Prostate gland (tissue), 2 donors: ENCODE results near the gene CARS2. TPM values are rescaled to one million over a fixed set of nuclear protein-coding genes. Genes with fewer than 3 reads are reported as not detected.

Experiments used
- DNase-seq: peaks from one replicate; pipeline ENCODE4 v3.0.0-alpha.2; 2019; ENCODE audit warnings: low spot score
- H3K27ac ChIP-seq, 2 donors: fragments of 200-600 bp; sonication (generic); 2 replicates each; pipeline ENCODE4 v1.5.1; 2017 to 2019
- H3K27me3 ChIP-seq: fragments of 200-600 bp; sonication (generic); replicated peaks from 2 replicates; pipeline ENCODE4 v1.5.1; 2019; ENCODE audit not compliant: insufficient read depth
- H3K36me3 ChIP-seq, 2 donors: fragments of 200-600 bp; sonication (generic); 1 replicate in 1 of 2; 2 replicates in 1 of 2; pipeline versions ENCODE4 v1.5.1 to v1.8.1; 2017 to 2019
- H3K4me1 ChIP-seq: fragments of 200-600 bp; sonication (generic); replicated peaks from 2 replicates; pipeline ENCODE4 v1.5.1; 2019
- H3K4me3 ChIP-seq, 2 donors: fragments of 200-600 bp; sonication (generic); 2 replicates each; pipeline ENCODE4 v1.5.1; 2017 to 2019
- H3K9me3 ChIP-seq: fragments of 200-600 bp; sonication (generic); 2 replicates; pipeline ENCODE4 v1.5.1; 2017
- POLR2A ChIP-seq: fragments of 450-650 bp; IDR thresholded peaks from one replicate; pipeline ENCODE4 v1.6.1; 2016; ENCODE audit warnings: antibody characterized with exemption, mild to moderate bottlenecking
- POLR2AphosphoS5 ChIP-seq: sonication (generic); formaldehyde crosslinking; IDR thresholded peaks from one replicate; pipeline ENCODE4 v1.6.1; 2017; ENCODE audit warnings: antibody characterized with exemption
- WGBS: methylation state at CpG from one replicate; pipeline ENCODE4 v1.1.5; 2018; 5-methylcytosine and 5-hydroxymethylcytosine counted together
- intact Hi-C: fragments of 100-400 bp; cut with DNase I; formaldehyde crosslinking; loops from one replicate; pipeline ENCODE4 v1.14.2; 2022
- total RNA-seq, 2 donors: library from RNA; depleted of rRNA; stranded (reverse); fragments of >200 nt; gene quantifications; one replicate each; pipeline ENCODE4 v1.1.0, GENCODE V29; 2016
- TF ChIP-seq, protein P1 (sequence below), 4 experiments: fragments of 200-600 bp in 2 of 4; fragments of 450-650 bp in 2 of 4; sonication (generic) in 2 of 4; IDR thresholded peaks; 1 replicate in 3 of 4; 2 replicates in 1 of 4; pipeline ENCODE4 v1.5.1; 2016 to 2019; ENCODE audit warnings: antibody characterized with exemption in 4 of 4, mild to moderate bottlenecking in 2 of 4, moderate library complexity in 2 of 4

CARS2 gene
- total RNA-seq, 2 donors from 2014 or later = 40.5 to 85.5 TPM

DNA sequence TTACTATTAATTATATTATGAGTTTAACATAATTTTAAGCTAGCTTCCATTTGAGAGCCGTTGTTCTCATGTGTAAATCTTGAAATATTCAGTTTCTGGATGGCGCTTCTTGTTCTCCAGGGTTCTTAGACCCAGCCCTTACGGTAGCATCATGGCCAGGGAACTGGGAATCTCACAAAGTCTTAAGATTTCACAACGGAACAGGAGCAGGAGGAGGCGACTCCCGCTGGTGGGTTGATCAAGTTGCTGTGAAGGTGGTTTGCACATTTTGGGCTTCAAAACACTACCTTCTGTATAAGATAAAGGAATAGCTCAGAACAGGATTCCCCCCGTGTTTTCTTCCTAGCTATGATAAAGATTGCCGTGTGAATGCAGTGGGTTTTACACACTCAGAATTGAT, 87.7 kb downstream of the CARS2 start:
- Histone ChIP-seq H3K9me3 (no peaks in the 10 kb centered on the region), H3K27me3 (no peaks in the 10 kb centered on the region), H3K27ac (peak overlapping the region; percentile 86 to 90), H3K4me3 (no peak overlapping the region), H3K36me3 (peaks cover 0 to 3% of the 10 kb centered on the region in 2 donors), H3K4me1 (peaks cover 14% of the 10 kb centered on the region)
- TF ChIP-seq, protein P1, sequence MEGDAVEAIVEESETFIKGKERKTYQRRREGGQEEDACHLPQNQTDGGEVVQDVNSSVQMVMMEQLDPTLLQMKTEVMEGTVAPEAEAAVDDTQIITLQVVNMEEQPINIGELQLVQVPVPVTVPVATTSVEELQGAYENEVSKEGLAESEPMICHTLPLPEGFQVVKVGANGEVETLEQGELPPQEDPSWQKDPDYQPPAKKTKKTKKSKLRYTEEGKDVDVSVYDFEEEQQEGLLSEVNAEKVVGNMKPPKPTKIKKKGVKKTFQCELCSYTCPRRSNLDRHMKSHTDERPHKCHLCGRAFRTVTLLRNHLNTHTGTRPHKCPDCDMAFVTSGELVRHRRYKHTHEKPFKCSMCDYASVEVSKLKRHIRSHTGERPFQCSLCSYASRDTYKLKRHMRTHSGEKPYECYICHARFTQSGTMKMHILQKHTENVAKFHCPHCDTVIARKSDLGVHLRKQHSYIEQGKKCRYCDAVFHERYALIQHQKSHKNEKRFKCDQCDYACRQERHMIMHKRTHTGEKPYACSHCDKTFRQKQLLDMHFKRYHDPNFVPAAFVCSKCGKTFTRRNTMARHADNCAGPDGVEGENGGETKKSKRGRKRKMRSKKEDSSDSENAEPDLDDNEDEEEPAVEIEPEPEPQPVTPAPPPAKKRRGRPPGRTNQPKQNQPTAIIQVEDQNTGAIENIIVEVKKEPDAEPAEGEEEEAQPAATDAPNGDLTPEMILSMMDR (IDR thresholded peaks at IDR 0.05) = no peak
- TF ChIP-seq POLR2AphosphoS5 (no peak), POLR2A (no peak)
- 69% methylated on average over 8 of the region's 8 CpGs for WGBS
- intact Hi-C loops = loop anchor here (5.0 kb wide), 2 partner anchors 56 to 94 kb away; partner anchors contain the start of genes ING1 and RAB20
- DNase-seq = no peak

DNA sequence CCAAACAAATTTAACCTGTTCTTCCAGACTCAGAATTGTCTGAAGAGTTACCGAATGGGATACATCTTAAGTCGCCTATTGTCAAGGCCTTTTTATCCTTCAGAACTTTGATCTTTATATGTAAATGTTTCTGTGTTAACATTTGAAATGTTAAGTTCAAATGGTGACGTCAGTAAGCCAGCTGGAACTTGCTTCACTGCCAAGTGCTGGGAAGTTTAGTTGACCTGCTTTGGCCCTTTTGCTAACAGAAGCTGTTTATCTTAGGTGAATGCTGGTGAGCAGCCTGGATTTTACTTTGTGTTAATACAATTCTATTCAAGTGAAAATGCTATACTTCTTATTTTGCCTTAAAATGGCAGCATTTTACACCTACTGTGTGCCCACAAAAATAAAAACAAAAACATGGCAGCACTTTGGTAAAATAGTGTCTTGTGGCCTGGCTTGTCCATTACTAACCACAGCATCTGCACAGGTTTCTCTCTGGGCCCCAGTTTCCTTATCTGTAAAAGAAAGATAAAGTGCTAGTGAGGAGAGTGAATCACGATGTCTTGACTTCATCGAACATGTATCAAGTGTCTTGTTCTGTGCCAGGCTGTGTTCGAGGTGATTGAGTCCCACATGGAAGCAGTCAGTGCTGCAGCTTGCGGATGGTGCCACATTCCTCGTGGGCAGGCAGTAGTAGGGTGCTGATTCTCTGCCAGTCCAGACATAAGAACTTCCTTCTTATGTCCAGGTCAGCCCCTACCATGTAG, 88.4 kb downstream of the CARS2 start:
- Histone ChIP-seq H3K27me3 (no peaks in the 10 kb centered on the region), H3K36me3 (peaks cover 0 to 1% of the 10 kb centered on the region in 2 donors), H3K27ac (peak overlapping the region; percentile 86 to 90), H3K9me3 (no peaks in the 10 kb centered on the region), H3K4me1 (peaks cover 14% of the 10 kb centered on the region), H3K4me3 (peak overlapping the region in 1 of 2 donors; percentile 96)
- 29% methylated on average over 8 of the region's 8 CpGs for WGBS
- intact Hi-C loops = loop anchor here (5.0 kb wide), 2 partner anchors 55 to 95 kb away; partner anchors contain the start of genes ING1 and RAB20
- no peak for DNase-seq
- TF ChIP-seq POLR2A = no peak
- TF ChIP-seq POLR2AphosphoS5 = peak; percentile 49

DNA sequence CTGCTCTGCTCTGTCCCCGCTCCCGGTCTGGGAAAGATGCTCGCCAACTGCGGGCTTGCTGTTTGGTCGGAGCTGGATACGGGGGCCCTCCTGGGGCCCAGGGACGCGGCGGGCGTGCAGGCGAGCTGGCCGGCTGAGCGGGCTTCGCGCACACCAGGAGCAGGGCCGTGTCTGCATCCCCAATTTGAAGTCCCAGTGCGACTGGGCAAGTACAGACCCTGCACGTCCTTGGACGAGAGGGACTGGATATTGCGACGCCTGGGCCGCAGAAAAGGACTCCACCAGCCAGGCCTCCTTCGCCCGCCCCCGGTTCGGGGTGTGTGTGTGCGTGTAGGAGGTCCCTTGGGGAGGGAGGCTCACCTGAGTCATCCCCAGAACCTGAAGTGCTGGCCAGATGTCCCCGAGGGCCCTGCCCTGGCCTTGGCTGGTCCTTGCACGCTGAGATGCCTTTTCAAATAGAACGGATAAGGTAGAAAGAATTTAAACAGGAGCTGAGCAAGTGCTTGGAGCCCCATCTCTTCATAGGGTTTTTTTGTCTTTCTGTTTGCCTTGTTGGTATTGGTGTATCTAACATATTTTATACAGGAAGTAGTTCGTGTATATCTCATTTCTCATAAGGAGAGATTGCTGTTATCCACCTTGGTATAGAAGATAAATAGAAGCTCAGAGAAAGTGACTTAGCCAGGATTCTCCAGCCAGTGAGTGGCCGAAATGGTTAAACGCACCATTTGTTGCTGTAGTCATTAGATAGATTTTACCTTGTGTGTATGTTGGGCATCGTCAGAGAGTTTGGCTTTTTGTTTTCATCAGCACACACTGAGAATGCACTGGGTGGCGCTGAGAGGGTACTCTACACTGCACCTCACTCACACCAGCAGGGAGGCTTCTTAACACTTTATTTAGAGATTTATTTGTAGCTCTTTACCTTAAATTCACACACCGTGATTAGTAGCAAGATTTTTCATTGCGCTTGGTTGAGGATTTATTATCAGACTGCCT, 89.5 kb downstream of the CARS2 start:
- DNase-seq = no peak
- H3K4me3 ChIP-seq = peak overlapping the region; percentile 92 to 96
- TF ChIP-seq, protein P1 (IDR thresholded peaks at IDR 0.05) = no peak
- TF ChIP-seq POLR2AphosphoS5 (no peak), POLR2A (peak; percentile 48)
- WGBS = 11% methylated on average over 27 of the region's 37 CpGs
- H3K9me3 ChIP-seq = no peaks in the 10 kb centered on the region
- intact Hi-C loops = loop anchor here (5.0 kb wide), 2 partner anchors 54 to 96 kb away; partner anchors contain the start of genes ING1 and RAB20
- H3K27ac ChIP-seq = peak overlapping the region; percentile 86 to 90
- H3K36me3 ChIP-seq = no peaks in the 10 kb centered on the region
- no peaks in the 10 kb centered on the region for H3K27me3 ChIP-seq
- H3K4me1 ChIP-seq = peaks cover 14% of the 10 kb centered on the region

DNA sequence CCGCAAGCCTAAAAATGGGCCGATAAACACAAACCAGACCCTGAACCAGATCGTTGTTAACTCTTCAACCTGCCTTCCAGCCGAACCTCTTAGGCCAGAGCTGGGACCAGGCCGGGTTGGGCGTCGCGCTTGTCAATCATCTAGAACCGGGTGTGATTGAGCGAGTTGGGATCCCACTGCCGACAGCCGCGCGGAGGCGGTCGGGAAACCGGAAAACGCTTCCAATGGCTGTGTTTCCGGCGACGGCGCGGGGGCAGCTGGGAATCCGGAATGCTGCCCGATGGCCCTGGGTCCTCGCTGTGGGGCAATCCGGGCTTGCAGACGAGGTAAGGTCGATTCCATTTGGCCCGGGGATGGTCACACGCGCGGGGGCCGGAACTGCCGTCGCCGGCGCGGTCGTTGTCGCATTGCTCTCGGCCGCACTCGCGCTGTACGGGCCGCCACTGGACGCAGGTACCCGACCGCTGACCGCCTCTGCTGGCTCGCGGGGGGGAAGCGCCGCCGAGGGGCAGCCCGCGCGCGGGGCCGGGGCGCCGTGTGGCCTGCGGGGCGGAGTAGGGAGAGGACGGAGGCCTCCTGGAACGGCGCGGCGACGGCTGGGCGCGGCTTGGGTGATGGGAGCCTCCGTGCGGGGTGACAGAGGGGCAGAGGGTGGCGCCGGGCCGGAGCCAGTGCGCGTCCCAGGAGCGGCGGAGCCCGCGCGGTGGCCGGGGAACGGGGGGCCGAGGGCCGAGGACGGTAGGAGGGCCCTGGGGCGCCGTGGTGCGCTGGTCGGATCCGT, 90.4 kb downstream of the CARS2 start, which contains the start of gene NAXD:
Gene NAXD (plus strand): TSS at position 224 of the 781 bp plus-strand sequence. CDS start 57 bp downstream, at position 281.
- no peaks in the 10 kb centered on the region for H3K27me3 ChIP-seq
- peak within 1 kb of the TSS; percentile 92 to 96 for H3K4me3 ChIP-seq
- TF ChIP-seq POLR2AphosphoS5 = peak; percentile 89
- peak; percentile 58 for TF ChIP-seq POLR2A
- TF ChIP-seq, protein P1 (IDR thresholded peaks at IDR 0.05) = peak in 2 of 4 experiments; percentile 20 to 21
- peak; percentile 85 for DNase-seq
- intact Hi-C loops = loop anchor here (5.0 kb wide), 2 partner anchors 53 to 97 kb away; partner anchors contain the start of genes ING1 and RAB20
- peaks cover 14% of the 10 kb centered on the region for H3K4me1 ChIP-seq
- H3K27ac ChIP-seq = peak within 1 kb of the TSS; percentile 86 to 90
- no peaks in the 10 kb centered on the region for H3K36me3 ChIP-seq
- no peaks in the 10 kb centered on the region for H3K9me3 ChIP-seq
- 1% methylated on average over 87 of the region's 95 CpGs for WGBS
